Stimulated activated naive CD8-positive, alpha-beta T cell treated with anti-CD3 and anti-CD28 coated beads, Interleukin-15, amount 100 ng/mL, for 72 hours (primary cell): ENCODE data around the gene THRA.
A peak's percentile ranks its signal among the peaks of the same experiment; 100 is the strongest.

Source experiments
- ATAC-seq: fragments of 150-1000 bp; cut with Tn5 transposase; 2 replicates; pipeline ENCODE4 v1.10.0; 2021; ENCODE audit warnings: mild to moderate bottlenecking, moderate library complexity
- DNase-seq, 2 donors: peaks; one replicate each; pipeline ENCODE4 v3.0.0; 2021 to 2022
- H3K27ac Mint-ChIP-seq, 2 donors: one replicate each; pipeline ENCODE4 v1.8.0; 2022; ENCODE audit warnings: mild to moderate bottlenecking in 2 of 2, mixed read lengths in 2 of 2, moderate library complexity in 2 of 2
- H3K27me3 Mint-ChIP-seq: one replicate; pipeline ENCODE4 v1.8.0; 2022; ENCODE audit warnings: mixed read lengths
- H3K4me1 Mint-ChIP-seq: one replicate; pipeline ENCODE4 v1.8.0; 2022; ENCODE audit warnings: mild to moderate bottlenecking, mixed read lengths
- H3K4me3 Mint-ChIP-seq, 2 donors: one replicate each; pipeline ENCODE4 v1.8.0; 2022; ENCODE audit warnings: mild to moderate bottlenecking in 2 of 2, mixed read lengths in 2 of 2, moderate library complexity in 1 of 2
- H3K9me3 Mint-ChIP-seq, 2 donors: one replicate each; pipeline ENCODE4 v1.8.0; 2022; ENCODE audit warnings: mixed read lengths in 2 of 2

THRA gene

GRCh38 chr17:40056379-40057015, 6.3 kb upstream of the THRA start:
- H3K27me3 Mint-ChIP-seq: peaks cover 16% of the 10 kb centered on the region
- no peak overlapping the region for H3K4me3 Mint-ChIP-seq
- DNase-seq (no peak), ATAC-seq (no peak)
- no peak overlapping the region for H3K27ac Mint-ChIP-seq
- H3K9me3 Mint-ChIP-seq: no peaks in the 10 kb centered on the region
- peaks cover 22% of the 10 kb centered on the region for H3K4me1 Mint-ChIP-seq

DNA sequence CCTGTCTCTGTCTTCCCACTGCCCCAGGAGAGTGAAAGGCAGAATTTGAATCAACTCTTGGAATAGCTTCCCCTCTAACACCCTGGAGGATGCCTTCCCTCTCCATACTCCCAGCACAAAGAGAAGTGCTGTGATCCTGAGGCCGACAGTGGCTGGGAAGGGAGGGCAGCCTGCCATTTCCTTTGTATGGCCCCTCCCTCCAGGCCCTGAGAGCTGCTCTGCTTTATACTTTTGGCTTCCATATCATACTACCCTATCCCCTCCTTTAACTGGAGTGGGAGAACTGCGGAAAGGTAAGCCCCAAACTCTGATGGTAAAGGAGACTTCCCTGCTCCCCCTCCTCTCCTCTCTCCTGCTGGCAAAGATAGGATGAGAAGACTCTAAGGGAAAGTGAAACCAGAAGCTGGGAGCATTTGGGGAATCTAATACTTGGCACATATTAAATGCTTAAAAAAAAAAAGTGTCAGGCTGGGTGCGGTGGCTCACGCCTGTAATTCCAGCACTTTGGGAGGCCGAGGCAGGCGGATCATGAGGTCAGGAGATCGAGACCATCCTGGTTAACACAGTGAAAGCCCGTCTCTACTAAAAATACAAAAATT, 4.5 kb upstream of the THRA start:
- Mint-ChIP-seq H3K9me3 (no peaks in the 10 kb centered on the region), H3K27ac (peak overlapping the region in 1 of 2 donors; percentile 85), H3K4me3 (no peak overlapping the region), H3K27me3 (peaks cover 23% of the 10 kb centered on the region), H3K4me1 (peaks cover 25% of the 10 kb centered on the region)
- ATAC-seq (no peak), DNase-seq (no peak)

DNA sequence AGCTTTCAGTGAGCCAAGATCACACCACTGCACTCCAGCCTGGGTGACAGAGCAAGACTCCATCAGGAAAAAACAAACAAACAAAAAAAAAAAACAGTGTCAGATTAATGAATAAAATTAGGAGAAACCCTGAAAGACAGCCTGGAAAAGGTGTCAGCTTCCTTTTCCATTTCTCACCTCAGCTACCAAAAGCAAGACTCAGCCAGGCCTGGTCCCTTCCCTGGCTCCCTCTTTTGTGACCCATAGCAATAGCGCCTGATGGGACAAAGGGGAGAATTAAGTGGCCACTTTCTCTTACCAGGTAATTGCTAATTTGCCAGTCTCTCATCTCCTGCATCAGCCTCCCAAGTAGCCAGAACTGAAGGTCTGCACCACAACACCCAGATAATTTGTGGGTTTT, 3.9 kb upstream of the THRA start:
- H3K9me3 Mint-ChIP-seq: no peaks in the 10 kb centered on the region
- H3K4me3 Mint-ChIP-seq: no peak overlapping the region
- no peak overlapping the region for H3K27ac Mint-ChIP-seq
- H3K4me1 Mint-ChIP-seq: peaks cover 27% of the 10 kb centered on the region
- ATAC-seq (no peak), DNase-seq (no peak)
- peaks cover 23% of the 10 kb centered on the region for H3K27me3 Mint-ChIP-seq

DNA sequence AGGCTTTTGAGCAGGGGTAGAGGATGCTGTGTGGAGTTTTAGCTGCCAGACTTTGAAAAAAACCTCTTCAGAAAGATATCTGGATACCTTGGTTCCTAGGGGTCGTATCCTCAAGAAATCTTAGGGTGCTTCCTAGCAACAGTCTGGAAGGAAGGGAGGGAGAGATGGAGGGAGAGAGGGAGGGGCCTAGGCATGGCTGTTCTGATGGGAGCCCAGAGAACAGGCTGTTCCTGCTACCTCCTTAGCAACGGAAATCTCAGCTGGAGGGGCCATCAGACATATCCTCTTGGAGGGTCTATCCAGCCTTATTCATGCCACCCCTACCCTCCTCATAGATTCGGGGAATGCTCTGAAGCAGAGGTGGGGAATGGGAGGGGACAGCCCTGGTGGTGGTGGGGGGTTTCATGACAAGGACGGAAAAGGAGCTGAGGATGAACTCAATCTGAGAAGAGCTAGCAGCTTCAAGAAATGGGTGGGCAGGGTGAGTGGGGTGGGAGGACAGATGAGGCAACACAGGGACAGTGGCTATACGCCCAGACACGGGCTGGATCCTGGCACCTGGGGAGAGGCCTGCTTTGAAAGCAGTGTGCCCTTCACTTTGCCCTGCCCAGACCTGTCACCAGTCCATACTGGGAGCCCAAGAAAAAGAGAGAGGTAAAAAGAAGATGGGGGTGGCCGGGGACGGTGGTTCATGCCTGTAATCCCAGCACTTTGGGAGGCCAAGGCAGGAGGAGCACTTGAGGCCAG, 2.9 kb upstream of the THRA start:
- no peak for DNase-seq
- Mint-ChIP-seq H3K9me3 (no peaks in the 10 kb centered on the region), H3K27me3 (peaks cover 23% of the 10 kb centered on the region), H3K4me1 (peaks cover 34% of the 10 kb centered on the region), H3K4me3 (no peak overlapping the region), H3K27ac (no peak overlapping the region)
- no peak for ATAC-seq

- no peak for ATAC-seq
- no peak overlapping the region for H3K4me3 Mint-ChIP-seq
- H3K27me3 Mint-ChIP-seq: peaks cover 23% of the 10 kb centered on the region
- no peaks in the 10 kb centered on the region for H3K9me3 Mint-ChIP-seq
- H3K27ac Mint-ChIP-seq: no peak overlapping the region
- no peak for DNase-seq
- H3K4me1 Mint-ChIP-seq: peaks cover 38% of the 10 kb centered on the region
Measured at GRCh38 chr17:40060887-40061608, 1.7 kb upstream of the THRA start.

DNA sequence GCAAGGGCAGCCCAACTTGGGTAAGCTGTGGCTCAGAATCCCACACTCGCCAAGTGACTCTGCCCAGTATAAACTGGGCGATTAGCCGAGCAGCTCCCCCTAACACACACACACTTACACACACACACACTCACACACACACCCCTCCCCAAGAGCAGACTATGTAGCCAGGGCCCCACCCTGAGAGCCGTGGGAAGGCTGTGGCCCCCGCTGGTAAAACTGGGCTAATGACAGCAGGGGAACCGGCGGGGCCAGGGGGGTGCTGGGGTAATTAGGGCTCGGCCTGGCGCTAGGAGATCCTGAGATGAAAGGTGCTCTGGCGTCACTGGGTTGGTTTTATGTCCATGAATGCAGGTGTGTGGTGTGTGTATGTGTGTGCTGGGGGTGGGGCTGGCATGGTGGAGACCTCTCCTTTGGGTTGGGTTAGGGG, 1.1 kb upstream of the THRA start:
- peaks cover 17% of the 10 kb centered on the region for H3K27me3 Mint-ChIP-seq
- no peak for ATAC-seq
- H3K9me3 Mint-ChIP-seq: no peaks in the 10 kb centered on the region

DNA sequence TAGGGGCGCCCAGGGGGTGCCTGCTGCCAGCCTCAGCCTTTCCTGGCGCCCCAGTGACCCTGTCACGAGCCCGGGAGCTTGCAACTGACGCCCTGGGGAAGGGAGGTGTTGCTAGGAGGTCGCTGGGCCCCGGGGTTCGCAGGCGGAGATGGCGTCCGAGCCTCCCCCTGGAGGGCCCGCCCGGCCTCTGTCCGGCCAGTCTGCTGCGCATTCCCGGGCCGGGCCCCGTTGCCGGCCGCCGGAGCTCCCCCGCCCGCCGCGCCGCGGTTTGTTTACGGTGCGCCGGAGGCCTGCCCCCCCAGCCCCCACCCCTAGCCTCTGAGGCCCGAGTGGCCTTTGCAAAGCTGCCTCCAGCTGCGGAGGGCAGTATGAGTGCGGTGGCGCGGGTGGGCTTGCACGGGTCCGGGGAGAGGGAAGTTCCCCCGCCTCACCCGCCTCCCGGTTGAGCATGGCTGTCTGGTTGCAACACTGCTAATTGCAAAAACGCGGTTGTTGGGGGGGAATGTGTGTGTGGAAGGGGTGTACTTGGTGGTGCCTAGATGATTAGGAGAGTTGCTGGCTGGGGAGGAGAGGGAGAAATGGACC, 514 bp downstream of the THRA start:
- peak in 1 of 2 donors; percentile 23 for DNase-seq
- Mint-ChIP-seq H3K9me3 (no peaks in the 10 kb centered on the region), H3K4me3 (peak overlapping the region; percentile 88 to 94), H3K27me3 (peaks cover 15% of the 10 kb centered on the region), H3K27ac (peak overlapping the region; percentile 85 to 91), H3K4me1 (peaks cover 59% of the 10 kb centered on the region)
- ATAC-seq: peak; percentile 23

More for the DNA sequence above, 1.1 kb upstream of the THRA start:
- Mint-ChIP-seq H3K27ac (peak overlapping the region; percentile 21 to 65), H3K4me3 (peak overlapping the region; percentile 77 to 87), H3K4me1 (peaks cover 42% of the 10 kb centered on the region)
- no peak for DNase-seq

- peak; percentile 16 for ATAC-seq
- peaks cover 66% of the 10 kb centered on the region for H3K4me1 Mint-ChIP-seq
Measured at GRCh38 chr17:40063901-40064531, 1.3 kb downstream of the THRA start.

DNA sequence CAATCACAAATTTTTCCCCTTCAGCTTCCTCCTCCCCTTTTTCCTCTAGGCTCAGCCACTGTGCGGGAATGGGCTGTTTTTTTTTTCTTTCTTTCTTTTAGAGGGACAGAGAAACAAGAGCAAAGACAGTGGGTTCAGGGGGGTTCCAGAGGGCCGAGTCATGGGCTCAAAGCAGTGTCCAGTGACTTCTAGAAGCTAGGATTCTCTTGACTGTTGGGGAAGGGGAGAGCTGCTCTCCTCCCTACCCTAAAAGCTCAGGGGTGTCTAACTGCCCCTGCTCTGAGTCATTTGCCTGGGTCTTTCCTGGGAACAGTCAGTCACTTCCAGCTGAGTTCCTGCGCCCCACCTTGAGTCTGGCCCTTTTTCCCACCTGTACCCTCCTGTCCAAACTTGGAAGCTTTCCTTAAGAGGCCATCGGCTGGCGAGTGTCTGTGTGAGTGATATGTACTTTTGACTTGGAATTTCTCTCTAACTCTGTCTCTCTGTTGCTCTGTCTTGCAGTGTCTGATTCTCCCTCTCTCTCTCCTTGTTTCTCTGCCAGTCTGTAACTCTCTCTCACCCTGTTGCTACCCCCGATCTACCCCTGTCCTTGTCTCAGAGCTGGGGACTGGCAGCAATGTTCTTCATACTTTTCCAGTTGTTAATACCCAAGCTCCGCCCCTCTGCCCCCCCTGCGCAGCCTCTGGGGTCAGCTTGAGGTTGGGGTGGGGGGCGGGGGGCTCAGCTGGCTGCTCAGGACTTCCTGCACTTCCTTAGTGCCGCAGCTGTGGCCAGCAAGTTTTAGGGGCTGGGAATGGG, 2.4 kb downstream of the THRA start:
- Mint-ChIP-seq H3K27ac (no peak overlapping the region), H3K4me1 (peaks cover 78% of the 10 kb centered on the region), H3K9me3 (no peaks in the 10 kb centered on the region), H3K27me3 (peaks cover 15% of the 10 kb centered on the region), H3K4me3 (peak overlapping the region; percentile 19 to 94)
- DNase-seq: no peak
- no peak for ATAC-seq

More at GRCh38 chr17:40063901-40064531, 1.3 kb downstream of the THRA start:
- no peak for DNase-seq
- H3K27ac Mint-ChIP-seq: no peak overlapping the region
- peaks cover 15% of the 10 kb centered on the region for H3K27me3 Mint-ChIP-seq
- H3K9me3 Mint-ChIP-seq: no peaks in the 10 kb centered on the region
- peak overlapping the region; percentile 88 to 94 for H3K4me3 Mint-ChIP-seq

GRCh38 chr17:40065769-40066510, 3.2 kb downstream of the THRA start:
- H3K4me3 Mint-ChIP-seq: no peak overlapping the region
- peaks cover 13% of the 10 kb centered on the region for H3K27me3 Mint-ChIP-seq
- H3K4me1 Mint-ChIP-seq: peaks cover 86% of the 10 kb centered on the region
- H3K9me3 Mint-ChIP-seq: no peaks in the 10 kb centered on the region
- ATAC-seq (no peak), DNase-seq (no peak)
- no peak overlapping the region for H3K27ac Mint-ChIP-seq

DNA sequence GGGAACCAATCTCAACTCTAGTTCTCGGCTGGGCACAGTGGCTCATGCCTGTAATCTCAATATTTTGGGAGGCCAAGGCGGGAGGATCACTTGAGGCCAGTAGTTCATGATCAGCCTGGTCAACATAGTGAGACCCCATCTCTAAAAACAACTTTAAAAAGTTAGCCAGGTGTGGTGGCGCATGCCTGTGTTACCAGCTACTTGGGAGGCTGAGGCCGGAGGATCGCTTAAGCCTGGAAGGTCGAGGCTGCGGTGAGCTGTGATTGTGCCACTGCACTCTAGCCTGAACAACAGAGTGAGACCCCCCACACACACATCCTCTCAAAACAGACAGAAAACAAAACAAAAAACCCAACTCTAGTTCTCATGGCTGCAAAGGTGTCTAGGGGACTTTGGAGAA, 4.9 kb downstream of the THRA start:
- Mint-ChIP-seq H3K4me1 (peaks cover 93% of the 10 kb centered on the region), H3K4me3 (peak overlapping the region; percentile 75 to 81), H3K27ac (peak overlapping the region in 1 of 2 donors; percentile 38), H3K9me3 (no peaks in the 10 kb centered on the region), H3K27me3 (no peaks in the 10 kb centered on the region)
- ATAC-seq (no peak), DNase-seq (no peak)

DNA sequence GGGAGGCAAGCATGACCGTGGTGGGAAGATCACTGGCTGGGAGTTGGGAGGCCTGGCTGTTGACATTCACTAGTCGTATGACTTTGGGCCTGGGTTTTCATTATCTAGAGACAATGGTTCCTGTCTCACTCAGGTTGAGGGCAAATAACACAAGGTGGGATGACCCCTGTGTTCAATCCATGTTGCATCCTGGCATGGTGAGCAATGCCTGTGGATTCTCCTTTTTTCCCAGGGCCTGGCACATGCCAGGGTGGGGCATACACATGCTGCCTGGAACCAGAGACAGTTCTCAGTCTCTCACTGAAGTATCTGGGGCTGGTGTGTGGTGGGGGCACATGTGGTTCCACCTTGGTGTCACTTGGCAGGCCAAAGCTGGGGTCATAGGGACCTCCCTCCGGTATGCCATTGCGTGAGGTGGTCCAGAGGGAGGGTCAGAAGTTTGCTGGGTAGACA, 5.4 kb downstream of the THRA start:
- Mint-ChIP-seq H3K9me3 (no peaks in the 10 kb centered on the region), H3K4me3 (peak overlapping the region; percentile 75 to 81), H3K27ac (peak overlapping the region; percentile 55 to 94), H3K27me3 (no peaks in the 10 kb centered on the region), H3K4me1 (peaks cover 97% of the 10 kb centered on the region)
- ATAC-seq (no peak), DNase-seq (no peak)

DNA sequence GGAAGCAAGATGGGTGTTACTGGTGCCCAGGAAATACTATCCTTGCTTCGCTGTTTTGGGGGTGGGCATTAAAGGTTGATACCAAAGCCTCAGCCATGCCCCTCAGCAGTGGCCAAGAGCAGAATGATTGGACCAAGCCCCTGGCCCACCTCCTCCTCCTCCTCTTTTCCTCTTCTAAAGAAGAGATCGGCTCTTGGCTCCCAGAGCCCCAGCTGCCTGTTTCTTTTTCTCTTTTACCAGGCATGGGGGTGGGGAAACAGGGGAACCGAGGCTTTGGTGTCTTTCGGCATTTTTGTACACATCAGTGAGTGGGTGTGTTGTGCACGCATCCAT, 5.8 kb downstream of the THRA start:
- peak overlapping the region; percentile 92 to 94 for H3K27ac Mint-ChIP-seq
- no peak for DNase-seq
- H3K9me3 Mint-ChIP-seq: no peaks in the 10 kb centered on the region
- no peaks in the 10 kb centered on the region for H3K27me3 Mint-ChIP-seq
- peaks cover 97% of the 10 kb centered on the region for H3K4me1 Mint-ChIP-seq
- ATAC-seq: peak; percentile 3
- H3K4me3 Mint-ChIP-seq: peak overlapping the region; percentile 75 to 81
